Neuronal stem cell (in vitro differentiated cells): Measurements from ENCODE around the gene DENND4B.

ENCODE experiments used
- DNase-seq: peaks from one replicate; pipeline ENCODE4 v3.0.0-alpha.2; 2013; ENCODE audit warnings: low spot score
- H2AFZ ChIP-seq: one replicate; pipeline ENCODE4 v1.6.1; 2013; ENCODE audit warnings: mild to moderate bottlenecking, low read length, inconsistent platforms
- H2AK5ac ChIP-seq: 2 replicates; pipeline ENCODE4 v1.6.1; 2013; ENCODE audit warnings: low read depth, mild to moderate bottlenecking, inconsistent platforms, low read length, moderate library complexity, mixed read lengths
- H2BK120ac ChIP-seq: 2 replicates; pipeline ENCODE4 v1.6.1; 2013; ENCODE audit warnings: low read depth, mild to moderate bottlenecking, inconsistent platforms, low read length, moderate library complexity, mixed read lengths
- H2BK12ac ChIP-seq: one replicate; pipeline ENCODE4 v1.6.1; 2013; ENCODE audit warnings: low read length, inconsistent platforms
- H2BK15ac ChIP-seq: 2 replicates; pipeline ENCODE4 v1.6.1; 2013; ENCODE audit warnings: mild to moderate bottlenecking, low read length, inconsistent platforms, mixed read lengths
- H2BK5ac ChIP-seq: one replicate; pipeline ENCODE4 v1.6.1; 2013; ENCODE audit warnings: inconsistent platforms, mild to moderate bottlenecking, low read length, moderate library complexity
- H3K14ac ChIP-seq: one replicate; pipeline ENCODE4 v1.6.1; 2013; ENCODE audit warnings: low read length, inconsistent platforms
- H3K18ac ChIP-seq: 2 replicates; pipeline ENCODE4 v1.6.1; 2013; ENCODE audit warnings: low read length, inconsistent platforms
- H3K23ac ChIP-seq: 2 replicates; pipeline ENCODE4 v1.6.1; 2013; ENCODE audit warnings: low read depth, mild to moderate bottlenecking, mixed read lengths, low read length, inconsistent platforms; ENCODE audit not compliant: poor library complexity
- H3K27ac ChIP-seq: replicated peaks from 3 replicates; pipeline ENCODE4 v1.5.1; 2013; ENCODE audit warnings: low read length, inconsistent platforms
- H3K27me3 ChIP-seq, 3 experiments: 2 replicates each; pipeline ENCODE4 v1.6.1; 2013; ENCODE audit warnings: low read length in 3 of 3, mild to moderate bottlenecking in 2 of 3, inconsistent platforms in 1 of 3, low read depth in 1 of 3, mixed read lengths in 1 of 3, moderate library complexity in 1 of 3; ENCODE audit not compliant: control insufficient read depth in 3 of 3, insufficient read depth in 3 of 3
- H3K36me3 ChIP-seq, 2 donors: replicated peaks in 1 of 2; 2 replicates each; pipeline ENCODE4 v1.6.1; 2013; ENCODE audit warnings: low read length in 2 of 2; ENCODE audit not compliant: control insufficient read depth in 2 of 2, insufficient read depth in 2 of 2
- H3K4ac ChIP-seq: 2 replicates; pipeline ENCODE4 v1.6.1; 2013; ENCODE audit warnings: inconsistent platforms, mild to moderate bottlenecking, low read length, moderate library complexity
- H3K4me1 ChIP-seq, 2 donors: 1 replicate in 1 of 2; 2 replicates in 1 of 2; pipeline ENCODE4 v1.6.1; 2013; ENCODE audit warnings: low read length in 2 of 2, low read depth in 1 of 2; ENCODE audit not compliant: control insufficient read depth in 2 of 2, insufficient read depth in 1 of 2
- H3K4me2 ChIP-seq: one replicate; pipeline ENCODE4 v1.6.1; 2013; ENCODE audit warnings: mild to moderate bottlenecking, low read length, inconsistent platforms; ENCODE audit not compliant: insufficient read depth, poor library complexity, severe bottlenecking
- H3K4me3 ChIP-seq, 2 donors: 2 replicates each; pipeline ENCODE4 v1.5.1; 2013; ENCODE audit warnings: low read length in 2 of 2, mild to moderate bottlenecking in 2 of 2, inconsistent platforms in 1 of 2, moderate library complexity in 1 of 2
- H3K79me1 ChIP-seq: one replicate; pipeline ENCODE4 v1.6.1; 2013; ENCODE audit warnings: low read depth, mild to moderate bottlenecking, inconsistent platforms, low read length, moderate library complexity
- H3K9ac ChIP-seq: one replicate; pipeline ENCODE4 v1.6.1; 2013; ENCODE audit warnings: mild to moderate bottlenecking, low read depth, low read length, inconsistent platforms; ENCODE audit not compliant: poor library complexity
- H3K9me3 ChIP-seq, 2 donors: replicated peaks in 1 of 2; 2 replicates each; pipeline versions ENCODE3 to v1.6.1; 2013; ENCODE audit warnings: low read length in 2 of 2, mild to moderate bottlenecking in 2 of 2, inconsistent platforms in 1 of 2, low read depth in 1 of 2, mixed read lengths in 1 of 2, moderate library complexity in 1 of 2; ENCODE audit not compliant: control insufficient read depth in 2 of 2, insufficient read depth in 1 of 2
- H4K8ac ChIP-seq: one replicate; pipeline ENCODE4 v1.6.1; 2013; ENCODE audit warnings: low read depth, mild to moderate bottlenecking, inconsistent platforms, low read length, moderate library complexity
- H4K91ac ChIP-seq: one replicate; pipeline ENCODE4 v1.6.1; 2013; ENCODE audit warnings: low read length, low read depth, mild to moderate bottlenecking, inconsistent platforms; ENCODE audit not compliant: poor library complexity
- whole genome bisulfite sequencing, 2 donors: extraction: QIAGEN DNeasy Blood & Tissue Kit; methylation state at CpG; one replicate each; pipeline ENCODE4 v1.1.7; 2013; ENCODE audit warnings: missing lambda C conversion rate in 2 of 2, mixed read lengths in 1 of 2; ENCODE audit not compliant: insufficient read length in 2 of 2, insufficient replicate concordance in 1 of 2; ENCODE audit errors: extremely low coverage in 2 of 2; 5-methylcytosine and 5-hydroxymethylcytosine counted together

The DENND4B gene

DNA sequence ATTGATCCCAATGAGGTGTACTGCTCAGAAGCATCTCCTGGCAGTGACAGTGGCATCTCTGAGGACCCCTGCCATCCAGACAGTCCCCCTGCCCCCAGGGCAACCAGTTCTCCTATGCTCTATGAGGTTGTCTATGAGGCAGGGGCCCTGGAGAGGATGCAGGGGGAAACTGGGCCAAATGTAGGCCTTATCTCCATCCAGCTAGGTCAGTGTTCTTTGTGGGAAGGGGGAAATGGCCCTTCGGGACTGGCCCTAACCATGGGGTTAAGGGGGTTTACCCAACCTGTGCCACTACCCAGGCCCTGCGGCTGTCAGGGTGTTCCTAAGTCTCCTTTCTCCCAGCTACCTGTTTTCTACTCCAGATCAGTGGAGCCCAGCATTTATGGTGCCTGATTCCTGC is 22.5 kb upstream of the DENND4B start:
- Histone ChIP-seq H3K36me3 (peaks cover 5 to 38% of the 10 kb centered on the region in 2 donors), H4K8ac (no peak overlapping the region), H4K91ac (no peak overlapping the region), H3K79me1 (no peaks in the 10 kb centered on the region), H3K4me2 (no peak overlapping the region), H3K9ac (no peak overlapping the region), H3K27me3 (no peaks in the 10 kb centered on the region), H3K14ac (no peak overlapping the region), H3K4ac (no peak overlapping the region), H2AK5ac (no peak overlapping the region), H2AFZ (no peak overlapping the region), H2BK15ac (no peak overlapping the region), H2BK120ac (no peak overlapping the region), H3K23ac (no peak overlapping the region), H3K9me3 (no peaks in the 10 kb centered on the region), H3K4me3 (peak overlapping the region in 1 of 2 donors; percentile 54), H3K18ac (no peak overlapping the region), H2BK12ac (no peak overlapping the region), H2BK5ac (no peak overlapping the region), H3K4me1 (peaks cover 6 to 12% of the 10 kb centered on the region in 2 donors), H3K27ac (no peak overlapping the region)
- no CpG with 5 or more reads among the region's 2 CpGs for WGBS, 2 donors
- DNase-seq: no peak

DNA sequence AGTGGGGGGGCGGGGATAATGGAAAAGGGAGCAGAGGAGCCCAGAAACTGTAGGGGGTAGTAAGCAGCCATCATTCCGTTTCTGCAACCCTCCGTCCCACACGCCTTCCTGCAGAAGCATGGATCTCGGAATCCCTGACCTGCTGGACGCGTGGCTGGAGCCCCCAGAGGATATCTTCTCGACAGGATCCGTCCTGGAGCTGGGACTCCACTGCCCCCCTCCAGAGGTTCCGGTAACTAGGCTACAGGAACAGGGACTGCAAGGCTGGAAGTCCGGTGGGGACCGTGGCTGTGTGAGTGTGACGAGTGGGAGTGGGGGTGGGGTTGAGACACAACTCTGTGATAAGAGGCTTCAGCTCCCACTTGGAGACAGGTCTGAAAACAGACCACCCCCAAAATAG is 21.9 kb upstream of the DENND4B start:
- no peak overlapping the region for H2BK120ac ChIP-seq
- no peaks in the 10 kb centered on the region for H3K9me3 ChIP-seq
- H2BK15ac ChIP-seq: peak overlapping the region; percentile 82
- peak overlapping the region; percentile 87 for H2AK5ac ChIP-seq
- peaks cover 6 to 14% of the 10 kb centered on the region in 2 donors for H3K4me1 ChIP-seq
- no peak overlapping the region for H4K8ac ChIP-seq
- H3K18ac ChIP-seq: no peak overlapping the region
- H2AFZ ChIP-seq: peak overlapping the region; percentile 65
- H3K27me3 ChIP-seq: no peaks in the 10 kb centered on the region
- no peak overlapping the region for H2BK12ac ChIP-seq
- WGBS, 2 donors: no CpG with 5 or more reads among the region's 13 CpGs
- H3K36me3 ChIP-seq: peaks cover 2 to 32% of the 10 kb centered on the region in 2 donors
- H3K27ac ChIP-seq: no peak overlapping the region
- H3K4me2 ChIP-seq: peak overlapping the region; percentile 63
- DNase-seq: no peak
- no peaks in the 10 kb centered on the region for H3K79me1 ChIP-seq
- peak overlapping the region; percentile 65 for H3K9ac ChIP-seq
- H2BK5ac ChIP-seq: no peak overlapping the region
- no peak overlapping the region for H3K4ac ChIP-seq
- no peak overlapping the region for H3K14ac ChIP-seq
- H3K23ac ChIP-seq: no peak overlapping the region
- peak overlapping the region; percentile 54 to 60 for H3K4me3 ChIP-seq
- H4K91ac ChIP-seq: no peak overlapping the region

DNA sequence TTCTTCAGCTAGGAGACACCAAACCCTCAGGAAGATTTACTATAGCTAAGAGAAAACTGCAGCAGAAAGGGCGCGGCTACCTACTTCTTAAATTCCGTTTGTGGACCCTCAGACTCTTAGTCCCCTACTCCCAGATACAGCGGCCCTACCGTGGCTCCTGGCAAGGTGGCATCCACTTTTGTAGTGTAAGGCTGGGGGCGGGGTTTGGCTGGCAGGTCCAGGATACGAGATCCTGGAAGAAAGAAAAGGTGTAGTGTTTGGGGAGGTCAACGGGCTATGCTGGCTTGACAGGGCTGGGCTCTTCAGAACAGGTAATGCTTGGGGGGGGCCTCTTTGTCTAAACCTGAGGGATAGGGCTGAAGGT is 21.5 kb upstream of the DENND4B start:
- Histone ChIP-seq H2BK15ac (peak overlapping the region; percentile 1), H3K4ac (no peak overlapping the region), H3K4me2 (peak overlapping the region; percentile 63), H3K9ac (no peak overlapping the region), H3K4me3 (peak overlapping the region; percentile 54 to 60), H2BK120ac (no peak overlapping the region), H2AK5ac (peak overlapping the region; percentile 87), H3K27ac (peak overlapping the region; percentile 91), H4K8ac (no peak overlapping the region), H2BK12ac (no peak overlapping the region), H4K91ac (no peak overlapping the region), H3K18ac (peak overlapping the region; percentile 59), H2BK5ac (no peak overlapping the region), H3K9me3 (no peaks in the 10 kb centered on the region), H3K4me1 (peaks cover 6 to 14% of the 10 kb centered on the region in 2 donors), H3K27me3 (no peaks in the 10 kb centered on the region), H3K14ac (no peak overlapping the region), H3K79me1 (no peaks in the 10 kb centered on the region), H3K36me3 (peaks cover 1 to 28% of the 10 kb centered on the region in 2 donors), H3K23ac (no peak overlapping the region), H2AFZ (peak overlapping the region; percentile 65)
- no peak for DNase-seq
- no CpG with 5 or more reads among the region's 8 CpGs for WGBS, 2 donors

DNA sequence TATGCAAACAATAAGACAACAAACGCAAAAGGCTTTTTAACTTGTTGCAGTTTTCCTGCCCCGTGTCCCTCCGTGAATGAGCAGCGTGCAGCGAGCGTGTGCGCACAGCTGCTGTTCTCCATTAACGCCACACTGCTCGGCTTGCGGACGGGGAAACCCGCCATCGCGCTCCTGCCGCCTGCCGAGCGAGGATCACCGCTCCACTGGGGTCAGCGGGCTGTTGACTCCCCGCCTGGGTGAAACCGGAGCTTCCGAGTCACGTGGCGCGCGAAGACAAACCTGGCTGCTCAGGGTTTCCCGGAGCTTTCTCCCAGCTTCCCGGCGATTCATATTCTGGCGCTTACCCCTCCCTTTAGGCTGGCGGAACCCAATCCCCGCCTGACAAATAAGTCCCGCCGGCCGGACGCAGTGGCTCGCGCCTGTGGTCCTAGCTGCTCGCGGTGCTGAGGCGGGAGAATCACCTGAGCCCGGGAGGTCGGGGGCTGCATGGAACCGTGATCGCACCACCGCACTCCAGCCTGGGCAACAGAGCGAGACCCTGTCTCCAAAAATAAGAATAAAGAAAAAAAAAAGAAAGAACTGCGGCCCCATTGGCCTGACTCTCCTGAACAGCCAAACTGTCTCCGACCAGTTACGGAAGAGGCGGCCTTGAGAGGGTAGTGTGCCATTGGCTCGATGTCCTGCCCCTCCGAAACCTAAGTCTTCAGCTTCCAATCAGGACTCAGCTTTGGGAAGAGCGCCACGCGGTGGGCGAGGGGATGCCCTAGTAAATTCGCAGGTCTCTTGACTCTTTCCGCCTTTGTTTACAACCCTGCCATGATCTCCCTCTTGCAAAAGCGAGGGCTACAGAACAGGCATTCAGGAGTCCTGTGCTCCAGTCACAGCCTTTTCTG is 20.8 kb upstream of the DENND4B start, which contains the start of gene CREB3L4:
Gene CREB3L4, plus strand, starts transcription at position 796 of the 893 bp plus-strand sequence. CDS start 624 bp downstream, outside the sequence.
- peak within 1 kb of the TSS; percentile 77 for H2AFZ ChIP-seq
- H3K9me3 ChIP-seq: no peaks in the 10 kb centered on the region
- peak within 1 kb of the TSS; percentile 84 for H3K4me2 ChIP-seq
- H2AK5ac ChIP-seq: peak within 1 kb of the TSS; percentile 87
- H3K4me1 ChIP-seq: peaks cover 10 to 18% of the 10 kb centered on the region in 2 donors
- H3K27ac ChIP-seq: peak within 1 kb of the TSS; percentile 91
- DNase-seq: peak; percentile 92
- peak within 1 kb of the TSS; percentile 83 for H3K9ac ChIP-seq
- no peak within 1 kb of the TSS for H2BK120ac ChIP-seq
- no peak within 1 kb of the TSS for H2BK12ac ChIP-seq
- peak within 1 kb of the TSS; percentile 90 for H3K23ac ChIP-seq
- peaks cover 3% of the 10 kb centered on the region for H3K79me1 ChIP-seq
- H3K4ac ChIP-seq: no peak within 1 kb of the TSS
- H2BK15ac ChIP-seq: peak within 1 kb of the TSS; percentile 82
- no peak within 1 kb of the TSS for H4K91ac ChIP-seq
- H4K8ac ChIP-seq: no peak within 1 kb of the TSS
- no peaks in the 10 kb centered on the region for H3K27me3 ChIP-seq
- peak within 1 kb of the TSS; percentile 95 for H3K18ac ChIP-seq
- no peak within 1 kb of the TSS for H2BK5ac ChIP-seq
- peak within 1 kb of the TSS; percentile 54 to 85 for H3K4me3 ChIP-seq
- WGBS, 2 donors: no CpG with 5 or more reads among the region's 60 CpGs
- H3K14ac ChIP-seq: no peak within 1 kb of the TSS
- peaks cover 0 to 22% of the 10 kb centered on the region in 2 donors for H3K36me3 ChIP-seq
